Right lobe of liver (tissue), 4 donors: ENCODE results near the gene LONP2.
"Not testable (repeated sequence)": the region's sequence is repeated elsewhere in the genome, so short reads cannot be mapped to it uniquely, and the experiment has no call there.

Source experiments
- CTCF ChIP-seq, 4 donors: fragments of 200-600 bp in 3 of 4; fragments of 450-650 bp in 1 of 4; IDR thresholded peaks; one replicate each; pipeline versions ENCODE4 v1.5.1 to v1.8.0; 2016 to 2022; ENCODE audit warnings: antibody characterized with exemption in 4 of 4, mild to moderate bottlenecking in 2 of 4
- POLR2A ChIP-seq: fragments of 450-650 bp; IDR thresholded peaks from one replicate; pipeline ENCODE4 v1.6.1; 2017; ENCODE audit warnings: antibody characterized with exemption, mild to moderate bottlenecking
- donor health status: DM: no; HTN: no; CAD: no.
- donor health status: DM: no; HTN: no; CAD: no.
- donor health status: DM: no; HTN: yes; CAD: no.

GRCh38 chr16:48402547-48402946 lies 158.4 kb downstream of the LONP2 start:
- TF ChIP-seq CTCF (IDR thresholded peaks at IDR 0.05); POLR2A: not testable (repeated sequence)
